Stimulated activated CD4-positive, alpha-beta T cell treated with anti-CD3 and anti-CD28 coated beads, Interleukin-4, amount 100 ng/mL, for 48 hours (primary cell): Measurements from ENCODE around the gene DAPK3.
"Not testable (repeated sequence)": the region's sequence is repeated elsewhere in the genome, so short reads cannot be mapped to it uniquely, and the experiment has no call there.

Experiments
- DNase-seq, 2 donors: peaks; one replicate each; pipeline ENCODE4 v3.0.0-alpha.2; 2020; ENCODE audit warnings: low read depth in 2 of 2

The DAPK3 gene

DNA sequence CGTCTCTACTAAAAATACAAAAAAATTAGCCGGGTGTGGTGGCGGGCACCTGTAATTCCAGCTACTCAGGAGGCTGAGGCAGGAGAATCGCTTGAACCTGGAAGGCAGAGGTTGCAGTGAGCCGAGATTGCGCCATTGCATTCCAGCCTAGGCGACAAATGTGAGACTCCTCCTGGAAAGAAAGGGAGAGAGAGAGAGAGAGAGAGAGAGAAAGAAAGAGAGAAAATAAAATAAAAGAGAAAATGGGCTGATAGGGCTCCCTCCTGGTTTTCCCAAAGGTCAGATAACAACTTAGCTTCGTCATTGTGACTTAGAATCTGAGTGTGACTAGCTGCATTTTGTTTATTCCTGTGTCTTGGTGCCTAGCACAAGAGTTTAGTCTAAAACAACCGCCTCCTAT, 34.5 kb upstream of the DAPK3 start:
- DNase-seq, result not testable (repeated sequence)

DNA sequence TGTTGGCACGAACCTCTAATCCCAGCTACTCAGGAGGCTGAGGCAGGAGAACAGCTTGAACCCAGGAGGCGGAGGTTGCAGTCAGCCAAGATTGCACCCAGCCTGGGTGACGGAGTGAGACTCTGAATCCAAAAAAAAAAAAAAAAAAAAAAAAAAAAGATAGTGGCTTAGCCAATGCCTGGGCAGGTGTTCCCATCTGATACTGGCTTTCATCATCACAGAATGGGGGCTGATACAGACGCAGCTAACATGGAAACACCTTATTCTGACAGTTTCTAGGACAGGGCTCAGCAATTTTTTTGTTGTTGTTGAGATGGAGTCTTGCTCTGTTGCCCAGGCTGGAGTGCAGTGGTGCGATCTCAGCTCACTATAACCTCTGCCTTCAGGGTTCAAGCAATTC, 29.9 kb upstream of the DAPK3 start:
- DNase-seq, result not testable (repeated sequence)

DNA sequence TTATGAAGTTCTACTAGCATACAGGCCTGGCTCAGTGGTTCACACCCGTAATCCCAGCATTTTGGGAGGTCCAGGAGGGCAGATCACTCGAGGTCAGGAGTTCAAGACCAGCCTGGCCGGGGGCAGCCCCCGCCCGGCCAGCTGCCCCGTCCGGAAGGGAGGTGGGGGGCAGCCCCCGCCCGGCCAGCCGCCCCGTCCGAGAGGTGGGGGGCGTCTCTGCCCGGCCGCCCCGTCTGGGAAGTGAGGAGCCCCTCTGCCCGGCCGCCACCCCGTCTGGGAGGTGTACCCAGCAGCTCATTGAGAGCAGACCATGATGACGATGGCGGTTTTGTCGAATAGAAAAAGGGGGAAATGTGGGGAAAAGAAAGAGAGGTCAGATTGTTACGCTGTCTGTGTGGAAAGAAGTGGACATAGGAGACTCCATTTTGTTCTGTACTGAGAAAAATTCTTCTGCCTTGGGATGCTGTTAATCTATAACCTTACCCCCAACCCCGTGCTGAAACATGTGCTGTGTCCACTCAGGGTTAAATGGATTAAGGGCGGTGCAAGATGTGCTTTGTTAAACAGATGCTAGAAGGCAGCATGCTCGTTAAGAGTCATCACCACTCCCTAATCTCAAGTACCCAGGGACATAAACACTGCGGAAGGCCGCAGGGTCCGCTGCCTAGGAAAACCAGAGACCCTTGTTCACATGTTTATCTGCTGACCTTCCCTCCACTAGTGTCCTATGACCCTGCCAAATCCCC, 27.9 kb upstream of the DAPK3 start:
- DNase-seq, result not testable (repeated sequence)

DNA sequence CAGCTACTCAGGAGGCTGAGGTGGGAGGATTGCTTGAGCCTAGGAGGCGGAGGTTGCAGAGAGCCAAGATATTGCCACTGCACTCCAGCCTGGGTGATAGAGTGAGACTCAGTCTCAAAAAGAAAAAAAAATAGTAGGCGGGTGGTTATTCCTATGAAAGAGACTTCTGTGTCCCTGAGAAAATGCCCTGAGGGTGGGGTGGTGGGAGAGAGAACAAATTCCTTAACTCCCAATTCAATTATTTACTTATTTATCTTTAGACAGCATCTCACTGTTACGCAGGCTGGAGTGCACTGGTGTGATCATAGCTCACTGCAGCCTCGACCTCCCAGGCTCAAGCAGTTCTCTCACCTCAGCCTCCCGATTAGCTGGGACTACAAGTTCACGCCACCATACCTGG, 24.7 kb upstream of the DAPK3 start:
- DNase-seq, result no peak

DNA sequence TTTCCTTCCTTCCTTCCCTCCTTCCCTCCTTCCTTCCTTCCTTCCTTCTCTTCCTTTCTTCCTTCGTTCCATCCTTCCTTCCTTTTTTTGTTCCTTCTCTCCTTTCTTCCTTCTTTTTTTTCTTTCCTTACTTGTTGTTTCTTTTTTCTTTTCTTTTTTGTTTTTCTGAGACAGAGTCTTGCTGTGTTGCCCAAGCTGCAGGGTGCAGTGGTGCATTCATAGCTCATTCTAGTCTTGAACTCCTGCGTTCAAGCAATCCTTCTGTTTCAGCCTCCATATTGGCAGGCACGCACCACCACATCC, 19.9 kb upstream of the DAPK3 start:
- no peak for DNase-seq

DNA sequence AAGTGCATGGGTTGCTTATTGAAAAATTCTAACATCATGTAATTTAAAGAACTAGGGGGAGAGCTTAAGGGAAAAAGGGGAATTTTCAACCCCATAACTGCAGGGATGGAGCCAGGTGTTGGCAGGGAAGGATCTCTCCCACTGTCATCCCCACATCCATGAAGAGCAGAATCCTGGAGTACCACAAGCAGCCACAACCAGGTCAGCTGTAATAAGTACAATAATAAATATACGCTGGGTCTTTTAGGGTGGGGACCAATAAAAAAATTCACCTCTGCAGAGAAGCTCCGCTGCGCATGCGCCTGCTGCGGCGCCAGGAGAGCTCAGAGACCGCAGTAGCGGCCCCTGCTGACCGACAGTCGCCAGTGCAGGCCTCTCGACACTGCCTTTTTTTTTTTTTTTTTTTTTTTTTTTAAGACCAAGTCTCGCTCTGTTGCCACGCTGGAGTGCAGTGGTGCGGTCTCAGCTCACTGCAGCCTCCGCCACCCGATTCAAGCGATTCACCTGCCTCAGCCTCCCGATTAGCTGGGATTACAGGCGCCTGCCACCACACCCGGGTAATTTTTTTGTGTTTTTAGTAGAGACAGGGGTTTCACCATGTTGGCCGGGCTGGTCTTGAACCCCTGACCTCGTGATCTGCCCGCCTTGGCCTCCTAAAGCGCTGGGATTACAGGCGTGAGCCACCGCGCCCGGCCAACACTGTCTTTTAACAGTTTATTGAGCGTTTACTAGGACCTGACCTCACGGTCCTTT, 16.9 kb upstream of the DAPK3 start:
- DNase-seq, result peak; percentile 83 to 85

DNA sequence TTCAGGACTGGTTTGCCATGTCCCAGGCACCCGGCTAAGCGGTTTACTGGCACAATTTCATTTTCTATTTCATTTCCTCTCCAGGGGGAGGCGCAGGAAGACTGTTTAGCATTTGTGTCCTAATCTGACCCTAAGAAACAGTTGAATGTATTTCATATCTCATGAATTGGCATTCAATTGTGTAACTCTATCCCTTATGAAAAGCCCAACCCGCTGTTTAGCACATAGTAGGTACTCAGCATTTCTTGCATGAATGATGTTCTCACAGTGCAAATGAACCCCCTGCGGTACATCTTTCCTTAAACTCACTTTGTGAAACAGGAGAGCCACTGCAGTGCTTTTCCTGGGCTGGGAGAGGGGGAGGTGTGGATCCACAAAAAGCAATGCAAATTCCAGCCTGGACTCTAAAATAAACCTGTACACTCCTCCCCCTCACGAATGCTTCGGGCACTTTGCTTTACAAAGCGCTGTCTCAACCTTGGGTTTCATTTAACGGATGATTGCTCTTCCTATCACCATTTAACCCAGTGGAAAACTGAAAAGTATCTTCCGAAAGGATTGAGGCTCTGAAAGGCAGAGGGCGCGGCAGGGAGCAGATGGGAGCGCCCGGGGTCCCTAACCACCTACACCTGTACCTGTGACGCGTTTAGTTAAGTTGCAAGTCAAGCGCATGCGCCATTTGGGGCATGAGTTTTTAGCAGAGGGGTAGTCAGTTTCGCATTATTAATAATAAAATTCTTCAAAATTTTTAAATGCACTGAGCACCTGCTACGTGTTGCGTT, 15.6 kb upstream of the DAPK3 start:
- no peak for DNase-seq

DNA sequence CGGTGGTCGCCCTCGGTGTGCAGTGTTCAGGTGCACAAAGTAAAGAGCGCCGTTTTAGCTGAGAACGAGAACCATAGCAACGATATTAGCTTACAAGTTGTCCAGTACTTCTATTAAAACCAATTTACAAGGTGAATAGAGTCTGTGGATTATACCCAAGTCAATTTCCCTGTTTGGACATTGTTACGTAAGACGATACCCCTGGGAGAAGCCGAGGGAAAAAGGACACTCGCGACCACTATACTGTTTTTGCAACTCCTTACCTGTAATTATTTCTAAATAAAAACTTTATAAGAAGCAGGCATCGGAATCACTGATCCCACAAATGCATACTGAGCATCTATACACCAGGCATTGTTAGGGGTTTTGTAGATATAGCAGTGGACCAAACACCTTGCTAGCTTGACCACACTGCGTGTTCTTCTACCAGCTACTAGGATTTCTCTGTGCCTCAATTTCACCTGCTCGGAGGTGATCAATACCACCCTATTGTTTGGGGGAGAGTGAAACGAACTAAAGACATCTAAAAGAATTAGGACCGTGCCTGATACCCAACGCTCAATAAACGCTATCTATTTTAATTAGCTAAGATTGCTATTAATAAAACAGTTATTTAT, 14.9 kb upstream of the DAPK3 start:
- no peak for DNase-seq

DNA sequence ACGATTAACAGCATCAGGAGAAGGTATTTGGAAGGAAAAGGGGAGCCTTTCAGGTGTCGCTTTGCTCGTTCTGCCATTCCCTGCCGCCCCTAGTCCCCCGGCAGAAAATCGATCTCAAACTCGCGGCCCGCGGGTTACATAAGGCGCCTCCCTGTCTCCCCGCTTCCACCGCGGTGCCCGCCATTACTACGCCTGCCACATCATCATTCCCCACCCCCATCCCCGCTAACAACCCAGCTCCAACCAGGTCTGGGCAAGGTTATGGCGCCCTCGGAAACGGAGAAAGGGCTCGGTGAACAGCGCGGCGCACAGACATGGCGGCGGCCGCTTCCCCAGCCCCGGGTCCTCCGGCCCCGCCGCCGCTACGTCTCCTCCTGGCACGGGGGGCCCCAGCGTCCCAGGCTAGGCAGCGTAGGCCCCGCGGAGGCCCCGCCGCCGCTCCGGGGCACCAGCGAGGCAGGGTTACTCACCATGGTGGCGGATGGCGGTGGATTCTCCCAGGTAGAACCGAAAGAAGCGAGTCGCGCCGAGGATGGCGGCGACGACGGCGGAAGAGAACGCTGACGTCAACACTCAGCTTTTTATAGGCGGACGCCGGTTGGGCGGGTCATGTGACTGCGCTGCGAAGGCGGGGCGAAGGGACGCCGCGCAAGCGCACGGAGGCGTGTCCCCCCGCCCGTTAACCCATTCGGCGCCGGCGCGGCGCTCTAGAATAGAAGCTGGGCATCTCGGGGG, 14.2 kb upstream of the DAPK3 start, which contains the start of gene EEF2:
EEF2 (minus strand) TSS at position 556 of the 735 bp plus-strand sequence; CDS start at position 473, 83 bp downstream.
- DNase-seq, result peak; percentile 79 to 88

DNA sequence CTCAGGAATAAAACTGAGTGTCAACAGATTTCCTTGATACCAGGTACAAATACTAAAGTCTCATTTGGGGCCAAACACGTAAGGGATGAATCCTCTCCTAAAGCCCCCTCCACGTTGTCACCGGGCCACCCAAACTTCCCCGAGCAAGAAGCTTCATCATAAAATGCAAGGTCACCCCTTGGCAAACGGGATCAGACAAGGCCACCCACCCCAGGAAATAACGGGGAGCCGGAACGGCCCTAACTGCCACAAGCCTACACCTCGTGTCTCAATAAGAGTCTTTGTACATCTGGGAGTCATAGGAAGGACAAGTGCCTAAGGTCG, 13.6 kb upstream of the DAPK3 start:
- no peak for DNase-seq

DNA sequence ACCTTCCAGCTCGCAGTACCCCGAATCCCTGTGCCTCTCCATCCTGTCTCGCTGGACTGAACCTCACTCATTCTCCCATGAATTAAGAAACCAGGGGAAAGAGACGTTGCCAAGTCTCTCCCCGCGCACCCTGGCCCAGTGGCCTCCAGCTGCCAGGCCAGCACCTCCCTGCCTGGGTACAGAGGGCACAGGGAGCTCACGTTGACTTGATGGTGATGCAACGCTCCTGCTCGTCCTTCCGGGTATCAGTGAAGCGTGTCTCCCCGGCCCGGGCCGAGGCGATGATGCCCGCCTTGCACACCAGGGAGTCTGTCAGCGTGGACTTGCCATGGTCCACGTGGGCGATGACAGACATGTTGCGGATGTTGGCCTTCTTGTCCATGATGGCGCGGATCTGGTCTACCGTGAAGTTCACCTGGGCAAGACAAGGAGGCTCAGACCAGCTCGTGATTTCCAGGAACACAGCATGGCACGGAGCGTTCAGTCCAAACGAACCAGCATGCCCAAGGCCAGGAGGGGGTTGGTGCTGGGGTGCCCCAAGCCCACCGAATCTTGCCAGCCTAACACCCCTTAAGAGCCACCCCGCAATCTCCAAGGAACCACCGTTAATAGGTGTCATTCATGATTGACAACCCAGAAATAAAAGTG, 13.2 kb upstream of the DAPK3 start:
- no peak for DNase-seq

DNA sequence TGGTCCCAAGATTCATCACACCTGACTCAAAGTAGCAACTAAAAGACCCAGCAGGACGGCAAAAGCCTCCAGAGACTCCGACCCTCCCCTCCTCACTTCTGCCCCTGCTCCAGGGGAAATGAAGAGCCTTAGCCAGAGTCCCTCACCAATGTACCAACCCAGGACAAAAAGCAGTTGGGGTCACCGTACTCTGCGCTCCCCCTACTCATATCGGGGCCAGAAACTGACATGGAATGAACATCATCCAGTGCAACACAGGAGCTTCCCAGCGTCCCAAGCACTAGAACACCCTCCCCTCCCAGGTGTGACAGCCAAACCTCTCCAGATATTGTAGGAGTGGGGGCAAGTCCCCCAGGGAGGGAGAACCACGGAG, 12.6 kb upstream of the DAPK3 start:
- no peak for DNase-seq

DNA sequence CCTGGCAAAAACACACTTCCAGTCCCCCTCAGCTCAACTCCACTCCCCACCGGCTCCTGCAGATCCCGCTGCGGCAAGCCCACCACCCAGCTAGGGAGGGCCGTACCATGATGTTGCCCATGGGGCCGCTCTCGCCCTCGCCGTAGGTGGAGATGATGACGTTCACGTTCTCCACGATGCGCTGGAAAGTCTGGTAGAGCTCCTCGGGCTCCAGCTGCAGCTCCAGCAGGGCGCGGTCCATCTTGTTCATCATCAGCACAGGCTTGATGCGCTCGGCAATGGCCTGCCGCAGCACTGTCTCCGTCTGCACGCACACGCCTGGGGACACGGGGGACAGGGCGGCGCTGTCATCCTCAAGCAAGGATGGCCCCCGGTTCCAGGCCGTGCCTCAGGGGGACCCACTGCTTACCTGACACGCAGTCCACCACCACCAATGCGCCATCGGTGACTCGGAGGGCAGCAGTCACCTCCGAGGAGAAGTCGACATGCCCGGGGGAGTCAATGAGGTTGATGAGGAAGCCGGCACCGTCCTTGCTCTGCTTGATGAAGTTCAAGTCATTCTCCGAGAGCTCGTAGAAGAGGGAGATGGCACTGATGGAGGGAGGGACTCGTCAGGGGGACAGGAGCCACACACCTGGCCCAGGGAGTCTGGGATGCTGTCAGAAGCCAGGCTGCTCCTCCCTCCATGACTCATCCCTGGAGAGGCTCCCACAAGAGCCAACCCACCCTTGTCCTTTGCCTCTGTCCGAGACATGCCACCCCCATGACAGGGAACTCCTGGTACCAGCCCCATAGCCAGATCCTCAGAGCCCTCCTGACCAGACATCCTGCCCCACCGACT, 12.0 kb upstream of the DAPK3 start:
- no peak for DNase-seq

DNA sequence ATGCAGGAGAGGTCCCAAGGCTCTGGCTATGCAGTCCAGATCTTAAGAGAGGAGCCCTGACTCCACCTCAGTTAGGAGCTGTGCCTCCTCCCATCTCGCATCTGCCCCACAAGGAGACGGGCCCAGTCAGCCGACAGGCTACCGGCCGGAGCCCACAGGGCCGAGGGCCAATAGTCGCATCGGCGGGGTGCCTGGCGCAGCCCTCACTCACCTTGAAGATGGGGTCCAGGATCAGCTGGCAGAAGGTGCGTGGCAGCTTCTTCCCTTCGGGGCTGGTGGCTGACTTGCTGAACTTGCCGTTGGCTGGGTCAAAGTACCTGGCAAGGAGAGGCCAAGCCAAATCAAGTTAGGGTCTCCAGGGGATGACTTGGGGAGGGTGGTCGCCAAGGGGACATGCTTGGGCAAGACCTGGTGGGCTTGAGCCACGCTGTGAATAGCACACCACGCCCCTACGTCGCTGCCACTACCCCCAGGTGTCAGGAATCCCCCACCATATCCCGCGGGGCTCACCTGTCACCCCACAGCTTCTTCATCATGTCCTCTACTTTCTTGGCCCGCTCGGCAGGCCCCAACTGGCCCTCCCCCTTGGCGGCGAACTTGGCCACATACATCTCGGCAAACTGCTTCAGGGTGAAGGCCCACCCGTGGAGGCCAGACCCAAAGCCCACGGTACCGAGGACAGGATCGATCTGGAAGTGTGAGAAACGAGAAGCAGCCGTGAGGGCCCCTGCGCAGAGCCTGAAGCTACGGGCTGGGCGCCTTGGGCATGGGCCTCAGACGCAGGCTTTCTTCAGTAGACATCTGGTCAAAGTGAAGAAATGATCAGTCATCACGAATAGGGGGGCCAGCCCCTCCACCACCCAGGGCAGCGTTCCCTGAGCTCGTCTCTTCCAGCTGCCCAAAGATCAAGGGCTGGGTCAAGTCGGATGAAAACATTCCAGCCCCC, 11.1 kb upstream of the DAPK3 start:
- DNase-seq, result no peak

DNA sequence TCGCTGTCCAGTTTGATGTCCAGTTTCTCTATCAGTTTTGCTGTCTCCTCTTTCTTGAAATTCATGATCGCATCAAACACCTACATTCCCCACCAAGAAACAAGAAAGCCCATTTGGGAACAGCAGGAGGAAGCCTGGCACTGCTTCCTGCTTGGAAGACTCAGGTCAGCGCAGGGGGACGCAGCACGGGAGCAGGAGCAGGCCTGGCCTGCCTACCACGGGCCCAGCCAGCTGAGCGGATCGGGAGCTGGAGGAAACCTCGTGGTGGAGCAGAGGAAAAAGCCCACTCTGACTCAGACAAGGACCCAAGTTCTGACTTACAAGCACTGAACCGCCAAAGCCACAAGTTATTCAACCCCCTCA, 10.5 kb upstream of the DAPK3 start:
- DNase-seq, result no peak

DNA sequence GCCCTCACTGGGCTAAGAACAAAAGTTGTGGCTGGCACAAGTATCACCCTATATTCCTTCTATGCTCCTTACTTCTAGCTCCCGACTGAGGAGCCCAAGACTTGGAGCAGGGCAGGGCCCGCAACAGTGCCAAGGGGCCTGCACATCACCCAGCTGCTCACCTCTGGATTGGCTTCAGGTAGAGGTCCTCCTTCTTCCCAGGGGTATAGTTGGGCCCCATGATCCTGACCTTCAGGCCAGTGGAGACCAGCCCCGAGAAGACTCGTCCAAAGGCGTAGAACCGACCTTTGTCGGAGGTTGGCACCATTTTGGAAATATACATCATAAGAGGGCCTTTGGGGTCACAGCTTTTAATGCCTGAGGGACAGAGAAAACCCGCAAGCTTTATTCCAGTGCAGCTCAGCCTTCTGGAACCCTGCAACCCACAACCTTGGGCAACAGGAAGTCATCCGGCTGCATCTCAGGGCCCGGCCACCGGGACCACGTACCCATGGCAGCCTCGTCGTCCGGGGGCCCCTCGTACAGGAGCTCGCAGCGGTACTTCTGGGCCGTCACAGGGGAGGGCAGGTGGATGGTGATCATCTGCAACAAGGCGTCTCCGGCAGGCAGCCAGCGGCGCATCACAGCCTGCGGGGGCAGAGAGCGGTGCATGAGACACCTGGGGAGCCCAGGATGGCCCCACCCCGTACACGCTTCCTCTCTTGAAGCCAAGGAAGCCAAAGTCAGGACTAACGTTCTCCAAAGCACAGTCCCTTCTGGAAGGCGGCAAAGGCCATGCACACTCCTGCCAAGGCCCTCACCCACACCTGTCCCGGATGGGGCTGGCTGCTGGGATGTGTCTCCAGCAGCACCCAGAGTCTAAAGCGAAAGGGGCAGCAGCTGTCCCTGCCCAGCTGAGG, 9.7 kb upstream of the DAPK3 start:
- no peak for DNase-seq

DNA sequence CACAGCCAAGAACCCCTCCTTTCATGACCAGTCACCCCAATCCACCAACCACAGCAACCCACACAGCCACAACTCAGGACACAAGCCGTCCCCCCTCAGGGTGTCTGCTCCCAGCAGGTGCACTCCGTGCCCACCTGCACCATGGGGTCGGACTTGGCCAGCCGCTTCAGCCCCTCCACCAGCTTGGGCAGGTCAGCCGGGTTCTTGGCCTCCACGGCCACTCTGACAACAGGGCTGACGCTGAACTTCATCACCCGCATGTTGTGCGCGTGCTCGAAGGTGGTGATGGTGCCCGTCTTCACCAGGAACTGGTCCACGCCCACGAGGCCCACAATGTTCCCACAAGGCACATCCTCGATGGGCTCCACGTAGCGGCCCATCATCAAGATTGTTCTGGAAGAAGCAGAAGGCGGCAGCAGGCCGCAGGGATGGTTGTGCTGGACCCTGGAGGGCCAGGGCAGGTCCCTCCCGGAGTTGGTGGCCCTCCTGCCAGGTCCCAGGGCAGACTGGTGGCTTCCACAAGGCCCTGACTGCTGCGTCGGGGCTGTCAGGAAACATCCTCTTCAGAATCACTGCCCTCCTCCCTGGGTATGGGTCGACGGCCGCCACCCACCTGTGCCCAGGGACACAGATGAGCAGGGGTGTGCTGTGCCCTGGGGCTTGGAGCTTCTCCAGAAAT, 8.9 kb upstream of the DAPK3 start:
- no peak for DNase-seq

DNA sequence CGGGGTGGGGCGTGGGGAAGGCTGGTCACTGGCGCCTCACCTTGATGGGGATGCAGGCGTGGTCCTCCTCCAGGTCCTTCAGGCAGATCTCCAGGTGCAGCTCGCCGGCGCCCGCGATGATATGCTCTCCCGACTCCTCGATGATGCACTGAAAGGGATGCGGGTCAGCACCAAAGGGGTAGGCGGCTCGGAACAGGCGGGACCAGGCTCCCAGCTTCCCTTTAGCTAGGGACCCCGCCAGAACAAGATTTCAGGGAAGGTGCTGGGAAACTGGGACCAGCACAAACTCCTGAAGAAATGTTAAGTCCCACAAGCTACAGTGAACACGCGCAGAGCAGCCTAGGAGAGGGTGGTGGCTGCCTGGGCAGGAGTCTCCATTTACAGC, 8.4 kb upstream of the DAPK3 start:
- no peak for DNase-seq
